COLO668 (cell line): ENCODE data around the gene TARS2.

Experiments
- DNase-seq: peaks from one replicate; lab custom pipeline; 2025; ENCODE audit not compliant: unreplicated experiment; lab: John Stamatoyannopoulos, UW

The TARS2 gene

GRCh38 chr1:150507912-150508864, 21.0 kb downstream of the TARS2 start, which contains the start of gene ECM1:
Gene ECM1 (plus strand): TSS chr1:150508109. CDS start chr1:150508210, 101 bp downstream.
- peak; percentile 53 for DNase-seq

GRCh38 chr1:150508982-150509381, 21.8 kb downstream of the TARS2 start:
- DNase-seq: no peak

DNA sequence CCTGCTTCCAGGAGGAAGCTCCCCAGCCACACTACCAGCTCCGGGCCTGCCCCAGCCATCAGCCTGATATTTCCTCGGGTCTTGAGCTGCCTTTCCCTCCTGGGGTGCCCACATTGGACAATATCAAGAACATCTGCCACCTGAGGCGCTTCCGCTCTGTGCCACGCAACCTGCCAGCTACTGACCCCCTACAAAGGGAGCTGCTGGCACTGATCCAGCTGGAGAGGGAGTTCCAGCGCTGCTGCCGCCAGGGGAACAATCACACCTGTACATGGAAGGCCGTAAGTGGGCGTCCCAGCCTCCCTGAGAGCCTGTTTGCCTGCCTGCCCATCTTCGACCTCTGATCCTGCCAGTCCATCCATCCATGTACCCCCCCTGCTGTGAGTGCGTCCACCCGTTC, 24.3 kb downstream of the TARS2 start:
- peak; percentile 98 for DNase-seq

DNA sequence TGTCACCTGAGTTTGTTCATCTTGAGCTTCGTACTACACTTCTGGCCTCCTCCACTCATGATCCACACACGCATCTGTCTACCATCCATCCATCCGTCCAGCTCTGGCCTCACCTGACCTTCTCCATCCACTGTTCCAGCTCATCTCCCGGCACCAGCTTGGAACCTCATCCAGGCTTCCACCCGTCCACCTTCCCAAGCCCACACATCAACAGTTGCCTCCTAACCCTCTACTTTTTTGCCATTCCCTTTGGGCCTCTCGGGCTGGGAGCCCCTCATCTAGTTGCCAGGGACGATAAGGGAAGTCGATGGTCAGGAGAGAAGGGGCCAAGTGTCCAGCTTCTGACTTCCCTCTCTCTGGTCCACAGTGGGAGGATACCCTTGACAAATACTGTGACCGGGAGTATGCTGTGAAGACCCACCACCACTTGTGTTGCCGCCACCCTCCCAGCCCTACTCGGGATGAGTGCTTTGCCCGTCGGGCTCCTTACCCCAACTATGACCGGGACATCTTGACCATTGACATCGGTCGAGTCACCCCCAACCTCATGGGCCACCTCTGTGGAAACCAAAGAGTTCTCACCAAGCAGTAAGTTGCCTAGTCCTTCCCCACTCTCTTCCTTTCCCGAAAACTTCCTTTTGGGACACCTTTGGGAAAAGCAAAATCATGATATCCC, 24.9 kb downstream of the TARS2 start:
- no peak for DNase-seq

DNA sequence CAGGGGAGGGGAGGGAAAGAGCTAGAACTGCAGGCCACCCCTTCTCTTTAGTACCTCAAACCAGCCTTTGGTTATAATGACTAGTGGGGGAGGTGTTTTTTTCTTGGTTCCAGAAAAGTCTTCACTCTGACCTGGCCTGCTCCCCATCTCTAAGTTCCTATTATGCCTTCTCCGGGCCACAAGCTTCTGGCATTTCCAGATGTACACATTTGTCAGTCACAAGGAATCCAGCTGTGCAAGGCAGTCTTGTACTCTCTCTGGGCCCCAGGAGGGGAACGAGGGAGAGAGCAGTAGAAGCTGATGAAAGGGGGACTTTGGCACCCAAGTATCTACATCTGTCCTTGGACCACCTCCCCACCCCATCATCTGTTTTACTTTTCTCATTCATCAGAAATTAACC, 25.6 kb downstream of the TARS2 start:
- DNase-seq: no peak

DNA sequence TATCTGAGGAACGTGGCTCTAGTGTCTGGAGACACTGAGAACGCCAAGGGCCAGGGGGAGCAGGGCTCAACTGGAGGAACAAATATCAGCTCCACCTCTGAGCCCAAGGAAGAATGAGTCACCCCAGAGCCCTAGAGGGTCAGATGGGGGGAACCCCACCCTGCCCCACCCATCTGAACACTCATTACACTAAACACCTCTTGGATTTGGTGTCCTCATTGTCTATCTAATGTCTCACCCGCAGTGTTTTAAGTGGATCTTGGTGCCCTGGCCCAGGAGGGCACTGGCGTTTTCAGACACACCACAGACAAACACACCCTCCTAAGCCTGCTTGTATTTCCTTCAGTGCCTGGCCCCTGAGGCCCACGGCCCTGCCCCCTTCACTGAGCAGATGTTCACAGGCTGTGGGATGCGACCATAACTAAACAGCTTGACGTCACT, 26.2 kb downstream of the TARS2 start:
- peak; percentile 63 for DNase-seq

GRCh38 chr1:150514260-150514659, 27.0 kb downstream of the TARS2 start:
- DNase-seq: no peak

GRCh38 chr1:150514913-150515327, 27.7 kb downstream of the TARS2 start:
- DNase-seq: no peak

GRCh38 chr1:150515328-150516049, 28.3 kb downstream of the TARS2 start, which contains the start of gene FALEC:
Gene FALEC (plus strand): TSS chr1:150515752.
- peak; percentile 99 for DNase-seq

- DNase-seq: no peak
These were observed 28.9 kb downstream of the TARS2 start for GRCh38 chr1:150516050-150516591.

- DNase-seq: peak; percentile 20
These were observed 29.4 kb downstream of the TARS2 start for GRCh38 chr1:150516616-150517015.

GRCh38 chr1:150521196-150521968, 34.2 kb downstream of the TARS2 start:
- no peak for DNase-seq

DNA sequence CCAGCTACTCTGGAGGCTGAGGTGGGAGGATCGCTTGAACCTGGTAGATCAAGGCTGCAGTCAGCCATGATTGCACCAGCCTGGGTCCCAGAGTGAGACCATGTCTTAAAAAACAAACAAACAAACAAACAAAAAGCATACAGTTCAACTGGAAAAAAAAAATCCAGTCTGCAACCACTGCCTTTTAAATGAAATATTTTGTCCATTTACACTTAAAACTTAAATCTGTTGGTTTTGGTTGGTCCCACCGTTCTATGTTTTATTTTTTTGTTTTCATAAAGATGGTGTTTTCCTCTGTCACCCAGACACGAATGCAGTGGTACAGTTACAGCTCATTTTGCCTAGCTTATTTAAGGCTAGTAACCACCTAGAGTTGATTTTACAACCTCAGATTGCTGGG, 38.1 kb downstream of the TARS2 start:
- no peak for DNase-seq

GRCh38 chr1:150528196-150528595, 41.0 kb downstream of the TARS2 start:
- no peak for DNase-seq

DNA sequence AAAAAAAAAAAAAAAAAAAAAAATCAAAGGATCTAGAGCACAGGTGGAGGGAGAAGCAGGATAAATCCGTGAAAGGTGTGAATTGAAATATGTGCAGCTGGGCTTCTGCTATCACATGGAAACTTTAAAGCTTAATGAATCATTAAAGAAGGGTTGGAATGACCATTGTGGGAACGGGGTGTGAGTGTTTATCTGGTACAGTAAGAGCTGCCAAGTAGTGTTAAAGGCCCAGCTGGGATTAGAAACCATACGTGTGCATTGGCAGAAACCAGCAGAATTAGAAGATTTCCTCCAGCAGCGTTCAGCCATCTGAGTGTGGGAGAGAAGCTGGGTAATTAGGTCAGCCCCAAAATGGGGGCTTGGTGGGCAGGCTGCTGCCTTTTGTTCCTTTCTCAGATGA, 41.8 kb downstream of the TARS2 start:
- DNase-seq: no peak

GRCh38 chr1:150530491-150531159, 43.4 kb downstream of the TARS2 start:
- DNase-seq: no peak

GRCh38 chr1:150532860-150533259, 45.6 kb downstream of the TARS2 start:
- DNase-seq: no peak

GRCh38 chr1:150534002-150534401, 46.8 kb downstream of the TARS2 start:
- no peak for DNase-seq

- DNase-seq: no peak
These were observed 48.5 kb downstream of the TARS2 start for GRCh38 chr1:150535511-150536287.
